HG02623 (cell line): ENCODE data around the gene FOXN3.
"Not testable (repeated sequence)": the region's sequence is repeated elsewhere in the genome, so short reads cannot be mapped to it uniquely, and the experiment has no call there.

Experiments
- ATAC-seq: cut with Tn5 transposase; IDR thresholded peaks from one replicate; pipeline ENCODE4 v1.9.1; 2021; ENCODE audit warnings: moderate library complexity; ENCODE audit not compliant: unreplicated experiment

The FOXN3 gene

DNA sequence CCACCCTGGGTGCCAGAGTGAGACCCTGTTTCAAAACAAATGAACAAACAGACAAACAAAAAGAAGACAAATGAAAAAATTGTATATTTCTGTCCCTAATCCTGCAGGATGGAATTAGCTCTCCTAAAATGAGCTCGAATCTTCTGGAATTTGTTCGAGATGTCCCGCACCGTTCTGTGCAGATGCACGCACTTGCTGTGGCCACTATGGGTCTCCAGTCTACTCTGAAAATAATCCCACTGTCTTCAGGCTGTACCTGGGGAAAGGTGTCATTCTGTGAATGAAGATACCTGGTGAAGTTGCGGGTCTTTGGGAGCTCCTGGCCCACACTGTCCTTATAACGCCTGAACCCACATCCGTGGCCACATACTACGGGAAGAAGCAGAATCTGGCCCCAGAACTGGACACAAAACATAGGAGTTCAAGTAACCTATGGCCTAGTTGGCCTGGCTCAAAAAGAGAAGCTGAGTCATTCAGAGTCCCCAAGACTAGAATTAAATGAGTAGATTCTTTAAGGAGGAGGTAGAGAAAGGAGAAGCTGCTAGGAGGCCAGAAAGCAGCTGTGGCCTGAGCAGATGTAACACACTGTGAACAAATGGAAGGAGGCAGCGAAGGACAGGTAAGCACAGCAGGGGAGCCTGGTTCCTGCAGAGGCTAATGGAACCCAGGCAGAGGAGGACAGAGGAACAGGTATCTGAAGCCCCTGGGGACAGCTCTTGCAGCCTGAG lies 108.6 kb downstream of the FOXN3 start:
- ATAC-seq, result peak; percentile 32

DNA sequence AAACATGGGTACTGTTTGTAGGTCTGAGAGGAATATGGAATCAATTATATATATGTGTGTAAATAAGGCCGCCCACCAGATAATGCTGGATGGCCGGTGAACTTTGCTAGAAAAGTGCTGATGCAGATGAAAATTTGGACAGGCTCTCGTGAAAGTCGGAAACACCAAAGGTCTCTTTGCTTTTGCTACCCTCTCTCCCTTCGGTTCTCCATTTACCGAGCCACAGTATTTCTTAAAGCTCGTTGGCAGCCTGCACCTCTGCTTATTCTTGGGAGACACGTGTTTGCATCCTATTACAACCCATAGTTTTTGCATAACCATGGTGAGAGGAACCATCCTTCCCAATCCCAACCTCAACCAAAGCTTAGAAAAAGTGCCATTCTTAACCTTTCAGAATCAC lies 109.6 kb downstream of the FOXN3 start:
- no peak for ATAC-seq

DNA sequence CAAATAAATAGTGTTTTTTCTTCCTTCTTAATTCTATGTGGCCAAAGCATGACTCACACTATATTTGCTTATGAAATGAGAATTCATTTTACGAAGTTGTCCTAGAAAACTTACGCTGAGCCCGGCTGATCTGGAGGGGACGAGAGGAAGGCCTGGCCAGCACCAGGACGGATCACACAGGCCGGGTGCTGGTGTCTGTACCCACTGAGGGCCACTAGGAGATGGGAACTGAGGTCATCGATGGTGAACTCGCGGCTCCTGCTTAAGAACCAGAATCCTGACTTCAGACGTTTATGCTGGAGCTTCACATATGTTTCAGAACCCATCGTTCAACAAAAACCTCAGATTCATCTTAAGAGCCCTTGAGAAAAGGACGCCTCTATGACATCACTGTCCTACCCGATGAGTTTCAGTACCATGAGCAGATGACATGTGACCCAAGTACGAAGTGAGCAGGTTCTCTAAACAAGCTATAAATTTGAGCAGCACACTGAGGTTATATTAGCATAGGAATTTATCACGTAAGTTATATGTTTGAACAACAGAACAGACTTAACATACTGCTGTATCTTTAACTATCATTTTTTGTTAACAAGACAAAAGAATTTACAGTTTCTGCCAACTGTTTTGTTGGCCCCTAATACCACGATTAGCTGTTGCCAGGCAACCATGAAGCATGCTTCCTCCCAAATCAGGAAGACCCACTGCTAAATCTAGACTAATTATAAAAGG lies 111.9 kb downstream of the FOXN3 start:
- no peak for ATAC-seq

DNA sequence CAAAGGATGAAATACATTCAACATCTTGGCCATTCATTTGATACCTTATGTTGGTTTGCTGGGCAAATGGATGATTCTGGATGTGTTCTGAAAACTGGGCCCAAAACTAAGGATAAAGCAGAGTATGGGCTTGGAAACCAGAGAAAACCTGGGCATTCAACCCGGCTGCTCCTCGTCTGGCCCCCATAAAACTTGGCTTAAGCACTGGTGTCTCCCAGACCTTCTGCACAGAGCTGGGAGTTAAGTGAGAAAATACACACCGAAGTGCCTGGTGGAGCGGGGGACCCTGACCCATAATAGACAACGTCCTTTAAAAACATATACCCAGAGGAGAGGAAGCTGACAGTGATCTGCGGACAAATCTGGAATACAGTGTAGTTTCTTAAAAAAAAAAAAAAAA lies 112.5 kb downstream of the FOXN3 start:
- ATAC-seq, result no peak

DNA sequence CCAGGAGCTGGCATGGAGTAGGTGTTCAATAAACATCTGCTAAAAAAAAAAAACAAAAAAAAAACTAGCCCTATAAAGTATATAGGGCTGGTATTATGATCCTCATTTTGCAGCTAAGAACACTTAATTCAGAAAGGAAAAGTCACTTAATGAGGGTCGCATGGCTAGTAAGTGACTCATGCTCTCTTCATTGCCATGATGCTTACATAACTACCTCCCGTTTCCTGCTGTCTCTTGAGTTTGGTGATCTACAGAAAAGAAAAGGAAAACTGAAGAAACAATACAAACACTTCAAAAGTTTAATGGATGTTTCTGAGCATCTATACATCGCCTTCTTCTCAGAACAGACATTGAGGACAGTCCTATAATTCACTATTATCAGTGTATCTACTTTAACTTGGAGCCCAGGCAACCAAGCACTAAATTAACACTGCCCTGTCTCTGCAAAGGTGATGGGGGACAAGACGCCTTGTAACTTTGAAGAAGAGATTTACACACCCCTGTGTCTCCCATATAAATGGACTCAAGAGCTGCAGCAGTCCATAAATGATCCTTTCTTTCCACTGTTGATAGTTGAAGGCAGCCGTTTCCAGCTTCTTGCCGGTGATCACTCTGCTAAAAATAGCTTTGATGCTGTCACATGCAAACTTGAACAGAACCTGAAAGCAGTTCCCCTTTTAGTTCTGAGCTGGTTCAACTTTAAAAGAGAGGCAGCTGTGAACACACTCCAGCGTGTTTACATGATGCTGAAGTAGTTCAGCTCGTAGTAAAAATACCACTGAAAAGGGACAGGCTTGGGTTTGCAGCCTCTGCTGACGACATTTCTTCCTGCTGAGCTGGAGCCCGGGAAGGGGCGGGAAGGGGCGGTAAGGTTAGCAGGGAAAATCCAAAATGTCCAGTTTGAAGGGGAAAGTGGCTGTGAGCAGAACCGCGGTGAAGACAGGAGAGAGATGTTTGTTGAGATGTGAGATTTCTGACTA lies 113.3 kb downstream of the FOXN3 start:
- ATAC-seq, result peak; percentile 59

DNA sequence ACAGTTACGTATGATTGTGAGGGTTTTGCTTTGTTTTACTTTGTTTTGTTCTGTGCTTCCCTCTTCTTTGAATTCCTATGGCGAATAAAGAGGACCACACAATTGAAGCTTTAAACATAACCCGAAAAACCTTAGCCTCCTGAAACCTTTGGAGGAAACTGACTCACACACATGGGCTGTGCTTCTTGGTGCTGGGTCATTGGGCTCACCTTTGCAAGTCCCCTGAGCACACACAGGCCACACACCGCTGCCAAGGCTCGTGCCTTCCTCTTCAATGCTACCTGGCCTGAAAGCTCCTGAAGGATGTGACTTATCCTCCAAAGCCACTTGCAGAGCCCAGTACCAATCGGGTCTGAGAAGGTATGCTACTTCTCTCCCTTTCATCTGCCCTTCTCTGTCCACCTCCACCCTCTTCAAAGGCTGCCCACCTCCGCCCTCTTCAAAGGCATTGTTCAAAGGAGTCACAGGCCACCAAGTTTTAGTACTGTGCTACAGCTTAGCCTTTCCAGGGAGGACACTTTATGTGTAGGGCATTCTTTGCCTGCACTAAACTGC lies 114.6 kb downstream of the FOXN3 start:
- ATAC-seq, result no peak

DNA sequence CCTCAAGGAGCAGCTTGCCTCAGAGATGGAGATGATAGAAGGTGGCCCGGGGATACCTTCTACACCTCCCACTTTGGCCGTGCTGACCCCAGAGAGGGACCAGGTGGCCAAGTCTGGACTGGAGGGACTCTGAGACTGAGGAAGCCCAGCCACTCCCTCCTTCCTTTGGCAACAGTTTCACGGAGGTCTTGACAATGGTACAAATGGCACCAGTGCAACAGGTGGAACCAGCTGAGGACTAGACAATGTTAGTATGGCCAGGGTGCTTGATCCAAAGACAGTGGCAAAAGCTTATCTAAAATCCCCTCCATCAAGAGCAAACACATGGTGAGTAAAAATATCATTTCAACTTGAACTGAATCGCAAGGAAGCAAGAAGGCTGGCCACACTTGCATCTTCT lies 117.4 kb downstream of the FOXN3 start:
- no peak for ATAC-seq

DNA sequence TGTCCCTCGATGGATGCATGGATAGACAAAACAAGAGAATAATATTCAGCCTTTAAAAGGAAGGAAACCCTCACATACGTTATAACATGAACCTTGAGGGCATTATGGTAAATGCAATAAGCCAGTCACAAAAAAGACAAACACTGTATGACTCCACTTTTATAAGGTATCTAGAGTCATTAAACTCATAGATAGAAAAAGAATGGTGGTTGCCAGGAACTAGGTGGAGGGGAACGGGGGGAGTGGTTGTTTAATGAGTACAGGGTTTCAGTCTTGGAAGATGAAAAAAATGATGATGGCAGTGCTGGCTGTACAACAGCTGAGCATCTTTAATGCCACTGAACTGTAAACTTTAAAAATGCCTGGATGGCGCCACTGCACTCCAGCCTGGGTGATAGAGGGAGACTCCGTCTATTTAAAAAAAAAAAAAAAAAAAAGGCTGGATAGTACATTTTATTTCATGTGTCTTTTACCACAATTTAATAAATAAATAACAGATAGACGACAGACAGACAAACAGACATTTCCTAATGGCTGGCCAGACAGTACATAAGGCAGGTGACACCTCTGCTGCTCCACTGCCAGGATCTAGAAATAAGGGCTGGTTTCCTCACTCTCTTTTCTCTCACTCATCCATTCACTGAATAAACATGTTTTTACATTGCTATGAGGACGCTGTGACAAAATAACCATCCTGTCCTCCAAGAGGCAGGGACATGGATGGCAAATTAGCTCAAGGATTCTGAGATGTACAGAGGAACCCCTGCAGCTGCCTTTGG lies 118.8 kb downstream of the FOXN3 start:
- ATAC-seq, result no peak

DNA sequence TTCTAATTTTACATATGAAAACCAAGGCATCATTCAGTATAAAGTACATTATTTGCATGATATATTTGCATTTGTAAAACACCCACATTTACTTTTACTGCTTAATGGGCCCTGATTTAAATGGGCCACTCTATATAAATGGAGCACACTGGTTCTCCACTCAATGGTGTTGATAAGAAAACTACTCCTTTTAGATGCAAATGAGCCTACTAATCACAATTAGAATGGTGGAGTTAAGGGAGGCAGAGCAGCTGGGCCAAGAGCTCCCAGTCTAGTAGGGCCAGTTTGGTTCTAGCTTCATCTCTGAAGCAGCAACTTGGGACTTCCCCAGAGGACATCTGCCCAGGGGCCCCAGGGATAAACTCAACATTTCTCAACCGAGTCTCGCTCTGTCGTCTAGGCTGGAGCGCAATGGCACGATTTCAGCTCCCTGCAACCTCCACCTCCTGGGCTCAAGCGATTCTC lies 120.7 kb downstream of the FOXN3 start:
- no peak for ATAC-seq

DNA sequence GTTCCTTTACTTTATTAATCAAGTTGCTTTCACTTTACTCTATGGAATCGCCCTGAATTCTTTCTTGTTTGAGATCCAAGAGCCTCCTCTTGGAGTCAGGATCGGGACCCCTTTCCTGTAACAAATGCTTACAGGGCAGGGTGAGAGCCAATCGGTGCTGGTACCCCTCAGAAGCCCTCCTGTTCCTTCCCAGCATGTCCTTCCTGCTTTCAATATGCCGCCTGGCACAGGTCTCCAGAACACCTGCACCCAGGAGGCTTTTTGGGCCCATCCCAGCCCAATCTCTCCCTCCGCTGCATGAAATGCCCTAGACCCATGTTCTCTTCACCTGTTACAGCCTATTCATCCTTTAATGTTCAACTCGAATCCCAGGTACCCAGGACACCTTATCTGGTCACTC lies 122.2 kb downstream of the FOXN3 start:
- ATAC-seq, result no peak

DNA sequence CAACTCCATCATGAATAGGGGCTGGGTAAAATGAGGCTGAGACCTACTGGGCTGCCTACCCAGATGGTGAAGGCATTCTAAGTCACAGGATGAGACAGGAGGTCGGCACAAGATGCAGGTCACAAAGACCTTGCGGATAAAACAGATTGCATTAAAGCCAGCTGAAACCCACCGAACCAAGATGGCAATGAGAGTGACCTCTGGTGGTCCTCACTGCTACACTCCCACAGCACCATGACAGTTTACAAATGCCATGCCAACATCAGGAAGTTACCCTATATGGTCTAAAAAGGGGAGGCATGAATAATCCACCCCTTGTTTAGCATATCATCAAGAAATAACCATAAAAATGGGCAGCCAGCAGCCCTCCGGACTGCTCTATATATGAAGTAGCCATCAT lies 122.6 kb downstream of the FOXN3 start:
- not testable (repeated sequence) for ATAC-seq

DNA sequence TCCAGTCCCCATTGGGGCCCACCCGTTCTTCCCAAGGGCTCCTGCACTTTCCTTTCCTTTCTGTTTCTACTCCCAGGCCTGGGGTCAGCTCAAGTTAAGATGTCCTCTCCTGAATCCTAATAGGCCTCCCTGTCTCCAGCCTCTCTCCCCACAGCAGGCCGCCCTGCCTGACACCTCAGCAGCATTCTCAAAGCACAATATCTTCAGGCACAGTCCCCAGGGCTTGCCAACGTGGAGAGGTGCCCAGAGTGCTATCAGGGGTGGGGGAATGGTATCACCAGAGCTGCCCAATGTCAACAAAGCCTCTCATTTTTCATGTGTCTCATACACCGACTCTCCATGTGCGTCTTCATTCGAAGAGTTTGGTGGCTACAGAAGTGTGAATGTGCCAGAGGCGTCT lies 123.0 kb downstream of the FOXN3 start:
- no peak for ATAC-seq

DNA sequence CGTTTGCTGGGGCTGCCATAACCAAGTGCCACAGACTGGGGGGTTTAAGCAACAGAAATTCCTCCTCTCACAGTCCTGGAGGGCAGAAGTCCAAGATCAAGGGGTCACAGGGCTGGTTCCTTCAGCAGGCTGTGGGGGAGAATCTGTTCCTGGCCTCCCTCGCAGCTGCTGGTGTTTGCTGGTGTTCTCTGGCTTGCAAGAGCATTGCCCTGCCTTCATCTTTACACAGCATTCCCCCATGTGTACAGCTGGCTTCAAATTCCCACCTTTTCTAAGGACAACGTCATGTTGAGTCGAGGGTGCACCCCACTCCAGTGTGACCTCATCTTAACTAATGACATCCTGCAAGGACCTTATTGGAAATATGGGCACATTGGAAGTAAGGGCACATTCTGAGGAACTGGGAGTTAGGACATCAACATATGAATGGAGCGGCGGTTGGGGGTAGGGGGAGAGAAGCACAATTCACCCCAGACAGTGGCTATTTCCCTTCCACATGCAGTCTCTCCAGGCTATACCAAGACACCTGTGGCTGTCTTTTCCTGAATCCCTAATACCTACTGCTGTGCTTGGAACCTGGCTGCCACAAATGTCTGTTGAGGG lies 123.6 kb downstream of the FOXN3 start:
- no peak for ATAC-seq

DNA sequence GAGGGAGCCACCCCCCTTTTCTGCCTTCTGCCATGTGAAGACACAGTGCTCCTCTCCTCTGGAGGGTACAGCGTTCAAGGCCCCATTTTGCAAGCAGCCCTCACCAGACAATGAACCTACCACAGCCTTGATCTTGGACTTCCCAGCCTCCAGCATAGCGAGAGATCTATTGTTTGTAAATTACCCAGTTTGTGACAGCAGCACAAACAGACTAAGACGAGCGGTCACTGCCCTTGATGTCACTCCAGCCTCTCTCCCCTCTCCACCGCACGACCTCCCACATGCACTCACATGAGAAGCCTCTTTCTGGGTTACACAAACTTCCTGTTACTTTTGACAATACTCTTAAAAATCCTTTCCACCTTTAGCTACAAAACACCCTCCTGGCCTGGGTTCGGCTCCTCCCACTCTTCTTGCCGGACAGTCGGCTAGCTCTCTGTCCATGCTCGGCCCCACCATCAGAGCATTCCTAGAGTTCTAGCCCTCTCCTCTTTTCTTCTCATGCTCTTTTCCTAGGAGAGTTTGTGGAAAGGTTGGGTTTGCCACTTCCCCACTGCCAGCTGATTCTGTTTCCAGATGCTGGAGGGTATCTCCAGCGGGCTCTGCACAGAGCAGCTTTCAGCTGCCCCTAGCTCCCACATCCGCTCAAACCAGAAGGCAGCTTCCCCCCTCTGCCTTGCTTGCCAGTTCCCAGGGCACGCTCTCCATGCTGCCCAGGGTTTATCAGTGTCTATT lies 124.3 kb downstream of the FOXN3 start:
- ATAC-seq, result no peak

DNA sequence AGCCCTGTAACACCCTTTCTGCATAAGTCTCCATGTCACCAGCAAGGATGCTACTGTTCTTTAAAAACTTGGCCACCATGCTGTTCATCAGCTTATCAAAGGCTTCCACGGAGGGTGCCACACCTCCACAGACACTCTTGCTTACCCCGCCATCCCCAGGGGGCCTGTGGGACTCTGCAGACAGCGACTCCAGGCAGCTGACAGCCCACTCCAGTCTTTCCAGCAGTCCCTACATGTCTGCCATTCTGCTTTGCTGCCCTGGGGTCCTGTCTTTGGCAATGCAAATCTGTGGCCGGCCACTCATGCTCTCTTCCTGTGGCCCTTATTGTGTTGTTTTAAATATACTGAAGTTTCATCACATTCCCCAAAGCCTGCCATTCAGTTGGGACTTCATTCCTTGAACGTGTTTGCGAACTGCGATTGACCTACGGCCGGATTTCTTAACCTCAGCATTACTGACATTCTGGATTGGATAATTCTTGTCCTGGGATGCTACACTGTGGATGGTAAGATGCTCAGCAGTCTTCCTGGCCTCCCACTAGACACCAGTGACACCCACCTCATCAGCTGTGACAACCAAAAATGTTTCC lies 125.6 kb downstream of the FOXN3 start:
- ATAC-seq, result no peak

DNA sequence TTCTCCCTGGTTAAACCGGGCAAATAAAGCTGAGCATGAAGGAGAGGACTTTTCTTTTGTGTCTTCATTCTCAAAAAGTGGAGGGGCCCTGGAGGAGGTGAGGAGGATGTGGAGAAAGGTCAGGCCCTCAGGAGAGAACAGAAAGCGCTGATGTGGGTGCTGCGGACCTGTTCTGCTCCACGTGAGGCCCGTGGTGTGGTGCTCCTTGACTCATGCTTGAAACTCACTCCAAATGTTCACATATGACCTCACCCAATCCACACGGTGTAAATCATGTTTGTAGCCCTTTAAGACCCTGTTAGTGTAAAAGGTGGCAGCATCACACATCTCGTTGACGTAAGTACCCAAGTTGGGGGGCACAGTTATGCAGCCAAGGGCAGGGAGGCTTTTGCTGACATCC lies 126.2 kb downstream of the FOXN3 start:
- no peak for ATAC-seq

DNA sequence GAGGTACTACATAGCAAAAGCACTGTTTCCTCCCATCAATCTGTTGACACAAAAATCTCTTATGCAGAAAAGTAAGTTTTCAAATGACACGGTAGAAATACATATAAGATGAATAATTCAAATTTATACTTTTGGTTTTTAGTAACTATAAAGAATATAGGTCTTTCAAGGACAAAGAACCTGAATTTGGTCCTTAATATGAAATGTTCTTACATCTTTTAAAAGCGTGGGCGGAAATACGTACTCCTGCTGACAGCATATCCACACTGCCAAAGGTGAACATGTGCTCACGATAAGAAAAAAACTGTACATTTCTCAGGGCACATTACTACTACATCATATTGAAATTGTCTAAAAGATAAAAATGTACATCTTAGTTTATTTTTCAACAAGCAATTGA lies 127.6 kb downstream of the FOXN3 start:
- no peak for ATAC-seq

DNA sequence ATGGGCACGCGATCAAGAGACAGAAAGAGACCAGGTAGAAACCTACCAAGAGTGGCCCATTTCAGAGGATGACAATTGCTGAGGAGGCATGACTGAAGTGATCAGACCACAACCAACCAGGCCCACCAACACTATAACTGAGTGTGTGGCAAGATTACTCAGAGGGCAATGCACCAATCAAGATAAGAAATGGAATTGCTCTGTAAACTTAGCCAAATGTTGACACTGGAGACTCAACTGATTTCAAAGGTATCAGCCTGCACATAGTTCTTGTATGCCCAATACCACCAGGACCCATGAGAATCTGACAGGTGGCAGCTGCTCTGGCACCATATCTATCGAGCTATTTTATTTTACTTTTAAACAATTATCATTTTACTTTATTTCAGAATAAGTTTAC lies 128.9 kb downstream of the FOXN3 start:
- ATAC-seq, result no peak
